Smooth muscle cell (in vitro differentiated cells): ENCODE measurements around the gene HOXB8. TPM values are rescaled to one million over a fixed set of nuclear protein-coding genes. Genes with fewer than 3 reads are reported as not detected.

Experiments used
- DNase-seq: peaks from one replicate; lab custom pipeline; 2025; ENCODE audit not compliant: unreplicated experiment; lab: John Stamatoyannopoulos, UW
- H2AFZ ChIP-seq: fragments of 200-600 bp; sonication (generic); 2 replicates; pipeline ENCODE4 v1.6.0; 2016; ENCODE audit warnings: antibody characterized with exemption, low read depth, mild to moderate bottlenecking
- H3F3A ChIP-seq: fragments of 200-600 bp; sonication (generic); 2 replicates; pipeline ENCODE4 v1.6.0; 2017; ENCODE audit warnings: antibody characterized with exemption, low read depth
- H3K27ac ChIP-seq: fragments of 200-600 bp; sonication (generic); 2 replicates; pipeline ENCODE4 v1.5.1; 2016; ENCODE audit warnings: low read depth, mild to moderate bottlenecking
- H3K27me3 ChIP-seq: fragments of 200-600 bp; sonication (generic); 2 replicates; pipeline ENCODE4 v1.6.1; 2016; ENCODE audit warnings: low read depth, mild to moderate bottlenecking
- H3K36me3 ChIP-seq: fragments of 200-600 bp; sonication (generic); 2 replicates; pipeline ENCODE4 v1.5.1; 2016; ENCODE audit warnings: low read depth
- H3K4me1 ChIP-seq: fragments of 200-600 bp; sonication (generic); 2 replicates; pipeline ENCODE4 v1.5.1; 2016; ENCODE audit warnings: low read depth
- H3K4me2 ChIP-seq: fragments of 200-600 bp; sonication (generic); 2 replicates; pipeline ENCODE4 v1.6.0; 2016; ENCODE audit warnings: mild to moderate bottlenecking
- H3K4me3 ChIP-seq: fragments of 200-600 bp; sonication (generic); 2 replicates; pipeline ENCODE4 v1.5.1; 2016; ENCODE audit warnings: mild to moderate bottlenecking
- H3K79me2 ChIP-seq: fragments of 200-600 bp; sonication (generic); 2 replicates; pipeline ENCODE4 v1.6.0; 2016; ENCODE audit warnings: low read depth, mild to moderate bottlenecking
- H3K9ac ChIP-seq: fragments of 200-600 bp; sonication (generic); 2 replicates; pipeline ENCODE4 v1.6.0; 2016; ENCODE audit warnings: low read depth
- H3K9me3 ChIP-seq: fragments of 200-600 bp; sonication (generic); replicated peaks from 2 replicates; pipeline ENCODE4 v1.5.1; 2016; ENCODE audit warnings: low read depth
- H4K20me1 ChIP-seq: fragments of 200-600 bp; sonication (generic); 2 replicates; pipeline ENCODE4 v1.6.0; 2016; ENCODE audit warnings: low read depth
- CTCF ChIP-seq: fragments of 200-600 bp; sonication (generic); IDR thresholded peaks from 2 replicates; pipeline ENCODE4 v1.5.1; 2017; ENCODE audit warnings: borderline replicate concordance, mild to moderate bottlenecking, antibody characterized with exemption; ENCODE audit not compliant: insufficient read depth, poor library complexity, severe bottlenecking
- WGBS: methylation state at CpG from one replicate; pipeline ENCODE4 v1.1.7; 2016; ENCODE audit warnings: low lambda C conversion rate; 5-methylcytosine and 5-hydroxymethylcytosine counted together
- polyA plus RNA-seq: library from polyadenylated mRNA; unstranded; fragments of >200 nt; fragmentation: Nextera tagmentation; extraction: Ambion mirVana; gene quantifications from 2 replicates; pipeline ENCODE4 v1.2.1, GENCODE V29; 2016
- total RNA-seq: library from RNA; depleted of rRNA; stranded (reverse); fragments of >200 nt; gene quantifications from 2 replicates; pipeline ENCODE4 v1.2.3, GENCODE V29; 2014

Gene HOXB8
- total and polyA plus RNA-seq, 2 experiments from 2014 or later: 0.94 to 2.0 TPM

GRCh38 chr17:48596000-48596734 lies 18.9 kb downstream of the HOXB8 start:
- no peak for TF ChIP-seq CTCF
- Histone ChIP-seq H3K9ac (peak overlapping the region; percentile 69), H3K27ac (peak overlapping the region; percentile 79), H3K9me3 (no peaks in the 10 kb centered on the region), H3K4me2 (peak overlapping the region; percentile 98), H3K36me3 (no peaks in the 10 kb centered on the region), H3K79me2 (peaks cover 86% of the 10 kb centered on the region), H2AFZ (no peak overlapping the region), H4K20me1 (peaks cover 92% of the 10 kb centered on the region), H3K27me3 (peaks cover 14% of the 10 kb centered on the region), H3K4me3 (peak overlapping the region; percentile 57), H3K4me1 (peaks cover 15% of the 10 kb centered on the region), H3F3A (peaks cover 5% of the 10 kb centered on the region)
- DNase-seq: no peak
- WGBS: 23% methylated on average over 54 of the region's 54 CpGs

- H3K79me2 ChIP-seq: peaks cover 86% of the 10 kb centered on the region
- H3F3A ChIP-seq: peaks cover 4% of the 10 kb centered on the region
- WGBS: 54% methylated on average over 25 of the region's 25 CpGs
- TF ChIP-seq CTCF: no peak
- no peaks in the 10 kb centered on the region for H3K36me3 ChIP-seq
- no peak overlapping the region for H3K9ac ChIP-seq
- H2AFZ ChIP-seq: no peak overlapping the region
- no peaks in the 10 kb centered on the region for H3K9me3 ChIP-seq
- peak overlapping the region; percentile 98 for H3K4me2 ChIP-seq
- peaks cover 92% of the 10 kb centered on the region for H4K20me1 ChIP-seq
- no peak for DNase-seq
- peaks cover 16% of the 10 kb centered on the region for H3K27me3 ChIP-seq
- peaks cover 13% of the 10 kb centered on the region for H3K4me1 ChIP-seq
- peak overlapping the region; percentile 79 for H3K27ac ChIP-seq
- no peak overlapping the region for H3K4me3 ChIP-seq
Observed at GRCh38 chr17:48595278-48595999, 19.7 kb downstream of the HOXB8 start.

GRCh38 chr17:48594538-48595277 lies 20.4 kb downstream of the HOXB8 start:
- WGBS: 36% methylated on average over 24 of the region's 25 CpGs
- no peak for DNase-seq
- Histone ChIP-seq H3K4me1 (peaks cover 13% of the 10 kb centered on the region), H3K79me2 (peaks cover 79% of the 10 kb centered on the region), H3K27me3 (peaks cover 23% of the 10 kb centered on the region), H2AFZ (no peak overlapping the region), H3K9me3 (no peaks in the 10 kb centered on the region), H3K9ac (no peak overlapping the region), H4K20me1 (peaks cover 92% of the 10 kb centered on the region), H3F3A (peaks cover 4% of the 10 kb centered on the region), H3K4me3 (peak overlapping the region; percentile 46), H3K36me3 (no peaks in the 10 kb centered on the region), H3K4me2 (peak overlapping the region; percentile 98), H3K27ac (peak overlapping the region; percentile 79)
- no peak for TF ChIP-seq CTCF
